KOPT-K1 (cell line): ENCODE results near the gene SUSD3.

ENCODE experiments used
- H3K27ac ChIP-seq: fragments of 200-600 bp; sonication (generic); 2 replicates; pipeline ENCODE4 v1.5.1; 2016; ENCODE audit warnings: antibody characterized with exemption, mild to moderate bottlenecking, low read depth, low read length; ENCODE audit not compliant: poor library complexity, severe bottlenecking
- H3K36me3 ChIP-seq: fragments of 200-600 bp; sonication (generic); 2 replicates; pipeline ENCODE4 v1.5.1; 2017; ENCODE audit warnings: antibody characterized with exemption, mild to moderate bottlenecking, low read length, moderate library complexity; ENCODE audit not compliant: insufficient read depth
- H3K9me3 ChIP-seq: fragments of 200-600 bp; sonication (generic); 2 replicates; pipeline ENCODE4 v1.5.1; 2017; ENCODE audit warnings: antibody characterized with exemption, low read length, mild to moderate bottlenecking; ENCODE audit not compliant: insufficient read depth, poor library complexity, severe bottlenecking

SUSD3 gene

DNA sequence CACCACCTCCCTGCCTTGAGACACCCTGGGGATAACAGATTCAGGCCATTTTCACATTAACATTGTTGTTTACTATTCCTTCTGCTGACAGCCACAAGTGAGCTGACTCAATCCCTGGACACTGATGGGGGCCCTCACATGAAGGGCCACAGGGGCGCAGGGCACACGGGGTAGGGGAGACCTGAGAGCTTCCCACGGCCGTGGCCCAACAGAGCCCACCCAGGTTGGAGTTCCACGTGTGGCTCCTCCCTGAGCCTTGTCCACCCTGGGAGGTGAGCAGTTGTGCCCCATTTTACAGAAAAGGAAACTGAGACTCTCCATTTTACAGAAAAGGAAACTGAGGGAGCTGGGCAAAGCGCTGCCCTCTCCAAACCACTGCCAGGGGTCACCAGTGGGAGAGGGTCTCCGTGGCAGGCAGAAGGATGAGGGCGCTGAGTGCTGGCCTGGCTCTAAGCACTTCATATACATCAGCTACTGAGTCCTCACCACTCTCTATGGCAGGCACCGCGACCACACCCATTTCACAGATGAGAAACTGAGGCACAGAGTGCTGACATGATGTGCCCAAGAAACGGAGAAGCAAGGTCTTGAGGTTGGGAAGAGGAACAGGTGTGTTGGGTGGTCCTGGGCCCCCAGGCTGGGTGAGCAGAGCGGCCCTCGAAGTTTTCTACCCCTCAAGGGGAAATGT, 73.2 kb downstream of the SUSD3 start:
- no peaks in the 10 kb centered on the region for H3K9me3 ChIP-seq
- H3K27ac ChIP-seq = no peak overlapping the region
- H3K36me3 ChIP-seq = no peaks in the 10 kb centered on the region

DNA sequence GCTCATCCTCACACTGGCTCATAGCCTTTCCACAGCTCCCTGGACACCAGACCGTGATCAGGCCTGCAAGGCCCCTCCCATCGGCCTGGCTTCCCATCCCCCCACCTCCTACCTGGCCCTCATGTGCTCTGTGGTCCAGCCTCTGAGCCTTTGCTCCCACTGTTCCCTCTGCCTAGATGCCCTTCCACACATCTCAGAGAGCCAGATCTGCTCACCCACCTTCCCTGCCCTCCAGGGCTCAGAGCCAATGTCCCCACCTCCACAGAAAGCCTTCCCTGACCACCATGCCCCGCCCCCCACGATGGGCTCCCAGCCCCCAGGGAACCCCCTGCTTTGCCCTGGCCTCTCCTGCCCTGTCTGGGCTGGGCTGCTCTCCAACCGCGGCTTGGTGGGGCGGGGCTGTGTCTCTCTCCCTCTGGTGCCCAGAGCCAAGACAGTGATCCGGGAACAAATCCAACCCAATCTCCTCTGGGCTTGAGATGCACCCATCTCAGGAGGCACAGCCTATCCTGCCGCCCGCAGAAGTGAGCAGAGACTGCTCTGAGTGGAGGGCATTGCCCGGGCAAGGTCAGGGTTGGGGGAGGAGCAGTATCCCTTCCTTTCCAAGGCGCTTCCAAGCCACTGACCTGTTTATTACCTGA, 73.9 kb downstream of the SUSD3 start:
- no peak overlapping the region for H3K27ac ChIP-seq
- no peaks in the 10 kb centered on the region for H3K36me3 ChIP-seq
- no peaks in the 10 kb centered on the region for H3K9me3 ChIP-seq

DNA sequence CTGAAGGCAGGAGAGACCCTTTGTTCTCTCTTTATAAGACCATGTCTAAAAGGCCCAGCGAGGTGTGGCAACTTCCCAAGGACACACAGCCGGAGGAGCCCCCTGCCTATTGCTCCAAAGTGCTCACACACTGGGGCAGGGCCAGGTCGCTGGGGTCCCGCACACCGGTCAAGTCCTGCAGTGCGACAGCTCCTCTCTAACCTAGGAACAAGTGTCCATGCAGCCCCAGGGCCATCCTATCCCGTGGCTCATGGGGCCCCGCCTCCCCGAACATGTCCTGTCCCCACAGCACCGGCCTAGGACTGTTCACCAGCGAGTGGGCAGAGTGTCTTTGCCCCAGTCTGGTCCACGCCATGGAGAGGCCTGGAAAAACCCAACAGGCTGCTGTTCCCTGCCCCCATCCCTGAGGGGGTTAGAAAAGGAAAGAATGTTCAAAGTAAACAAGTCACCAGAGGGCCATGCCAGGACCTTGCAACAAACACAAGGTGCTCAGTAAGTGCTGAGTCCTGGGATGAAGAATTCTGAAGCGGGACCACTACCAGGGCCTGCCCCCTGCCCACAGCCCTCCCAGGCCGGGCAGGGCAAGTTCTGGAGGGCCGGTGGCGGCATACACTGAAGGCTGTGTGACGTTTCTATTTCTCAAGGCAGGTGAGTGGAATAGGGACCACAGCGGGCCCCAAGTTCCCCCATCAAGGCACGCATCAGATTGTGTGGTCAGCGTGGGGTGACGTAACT, 74.6 kb downstream of the SUSD3 start:
- H3K9me3 ChIP-seq = no peaks in the 10 kb centered on the region
- peak overlapping the region; percentile 53 for H3K27ac ChIP-seq
- no peaks in the 10 kb centered on the region for H3K36me3 ChIP-seq

DNA sequence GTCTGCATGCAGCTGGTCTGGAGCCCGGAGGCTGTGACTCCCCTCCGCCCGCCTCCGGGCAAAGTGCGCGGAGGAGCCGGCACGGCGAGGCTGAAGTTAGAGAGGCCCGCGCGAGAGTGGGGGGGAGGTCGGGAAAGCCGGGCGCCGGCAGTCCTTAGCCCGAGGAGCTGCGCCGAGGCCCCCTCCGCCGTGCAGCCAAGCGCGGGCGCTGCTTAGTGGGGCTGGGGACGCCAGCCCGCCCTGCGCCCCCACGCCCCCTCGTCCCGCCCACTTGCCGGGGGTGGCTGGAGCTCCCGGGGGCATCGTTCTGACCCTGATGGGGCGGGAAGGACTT, 75.1 kb downstream of the SUSD3 start:
- H3K27ac ChIP-seq = peak overlapping the region; percentile 53
- H3K9me3 ChIP-seq = no peaks in the 10 kb centered on the region
- H3K36me3 ChIP-seq = no peaks in the 10 kb centered on the region

DNA sequence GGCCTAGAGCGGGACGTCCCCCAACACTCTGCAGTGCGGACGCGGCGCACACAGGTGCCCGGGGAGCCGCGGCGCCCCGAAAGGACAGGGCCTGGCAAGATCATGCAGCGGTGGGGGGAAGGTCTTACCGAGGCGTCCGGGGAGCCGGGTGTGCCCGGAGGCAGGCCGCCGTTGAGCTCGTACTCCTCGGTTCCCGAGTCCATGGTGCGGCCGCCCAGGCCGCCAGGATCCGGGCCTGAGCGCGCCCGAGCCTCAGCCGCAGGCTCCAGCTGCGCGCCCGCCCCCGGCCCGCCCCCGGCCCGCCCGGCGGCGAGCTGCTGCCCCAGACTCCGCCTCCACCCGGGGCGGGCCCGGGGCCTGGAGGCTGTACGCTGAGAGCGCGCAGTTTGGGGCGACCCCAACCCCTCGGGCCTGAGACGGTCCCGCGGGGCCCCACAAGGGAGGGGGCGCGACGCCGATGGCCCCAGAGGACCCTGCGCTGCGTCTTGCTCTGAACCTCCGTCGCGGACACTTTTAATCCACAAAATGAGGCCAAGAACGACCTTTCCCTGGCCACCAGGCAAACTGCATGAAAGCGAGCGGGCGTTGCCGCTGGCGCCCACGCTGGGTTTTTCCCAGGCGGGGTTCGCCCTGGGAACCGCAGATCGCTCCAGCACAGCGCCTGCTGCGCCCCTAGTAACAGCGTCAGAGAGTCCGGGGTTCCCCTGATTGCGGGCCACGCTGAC, 75.7 kb downstream of the SUSD3 start, which contains the start of gene NINJ1:
Gene NINJ1, minus strand, starts transcription at position 237 of the 725 bp plus-strand sequence. Its CDS starts 34 bp downstream, at position 203.
- Histone ChIP-seq H3K36me3 (no peaks in the 10 kb centered on the region), H3K9me3 (no peaks in the 10 kb centered on the region), H3K27ac (peak within 1 kb of the TSS; percentile 53)
